Activated CD4-positive, alpha-beta T cell treated with anti-CD3 and anti-CD28 coated beads, Interleukin-2, amount 10 ng/mL, durations not matched to agents 7 days and 5 days (primary cell): Measurements from ENCODE around the gene BLOC1S4. TPM values are rescaled to one million over a fixed set of nuclear protein-coding genes. Genes with fewer than 3 reads are reported as not detected.

Experiments used
- CTCF ChIA-PET: fragments of 350-600 bp; sonication (Branson Sonifier 250); formaldehyde crosslinking; loops from one replicate; lab custom pipeline; 2021; ENCODE audit warnings: antibody characterized with exemption; lab: Charles Lee
- POLR2A ChIA-PET: fragments of 350-600 bp; sonication (Branson Sonifier 250); formaldehyde crosslinking; loops from one replicate; lab custom pipeline; 2021; ENCODE audit warnings: antibody characterized with exemption; lab: Charles Lee
- DNase-seq: peaks from one replicate; pipeline ENCODE4 v3.0.0-alpha.2; 2020
- H3K27ac Mint-ChIP-seq: one replicate; pipeline ENCODE4 v1.8.0; 2021; ENCODE audit warnings: mild to moderate bottlenecking, moderate library complexity, mixed read lengths
- H3K27me3 Mint-ChIP-seq: one replicate; pipeline ENCODE4 v1.8.0; 2021; ENCODE audit warnings: mixed read lengths
- H3K36me3 Mint-ChIP-seq: one replicate; pipeline ENCODE4 v1.8.0; 2021; ENCODE audit warnings: low read depth, mixed read lengths
- H3K4me1 Mint-ChIP-seq: one replicate; pipeline ENCODE4 v1.8.0; 2021; ENCODE audit warnings: mixed read lengths
- H3K4me3 Mint-ChIP-seq: one replicate; pipeline ENCODE4 v1.8.0; 2021; ENCODE audit warnings: mild to moderate bottlenecking, moderate library complexity, mixed read lengths
- H3K9me3 Mint-ChIP-seq: one replicate; pipeline ENCODE4 v1.8.0; 2021; ENCODE audit warnings: mixed read lengths
- total RNA-seq, 2 experiments: library from RNA; stranded (reverse); gene quantifications; one replicate each; pipeline ENCODE4 v1.2.3, GENCODE V29; 2021

The BLOC1S4 gene
- total RNA-seq, 2 experiments from 2014 or later = 16.6 to 17.6 TPM

GRCh38 chr4:6709230-6710114 lies 6.5 kb upstream of the BLOC1S4 start, which contains the start of gene MRFAP1L1:
Gene MRFAP1L1, minus strand, starts transcription at chr4:6709865. Its CDS starts 236 bp downstream, at chr4:6709629.
- peak; percentile 97 for DNase-seq
- CTCF ChIA-PET = interaction anchor here (0.6 to 2.2 kb wide), 8 partner anchors 8 to 334 kb away, joined by 3 to 9 read pairs (median 4); partner anchors contain the start of gene TADA2B
- POLR2A ChIA-PET = interaction anchor here (0.9 to 1.0 kb wide), 3 partner anchors 10 to 36 kb away, joined by 3 to 5 read pairs (median 5); a partner anchor contains a TSS
- Mint-ChIP-seq H3K9me3 (peaks cover 3% of the 10 kb centered on the region), H3K4me3 (peak within 1 kb of the TSS; percentile 99), H3K27ac (peak within 1 kb of the TSS; percentile 98), H3K36me3 (peaks cover 51% of the 10 kb centered on the region), H3K27me3 (no peaks in the 10 kb centered on the region), H3K4me1 (peaks cover 54% of the 10 kb centered on the region)

- DNase-seq = no peak
- Mint-ChIP-seq H3K4me3 (peak overlapping the region; percentile 99), H3K36me3 (peaks cover 43% of the 10 kb centered on the region), H3K4me1 (peaks cover 50% of the 10 kb centered on the region), H3K9me3 (peaks cover 3% of the 10 kb centered on the region), H3K27me3 (no peaks in the 10 kb centered on the region), H3K27ac (peak overlapping the region; percentile 98)
- POLR2A ChIA-PET = interaction anchor here (0.9 to 1.0 kb wide), 2 partner anchors 11 to 36 kb away, joined by 3 to 5 read pairs; a partner anchor contains a TSS
- CTCF ChIA-PET = interaction anchor here (0.7 to 2.2 kb wide), 5 partner anchors 9 to 185 kb away, joined by 3 to 9 read pairs (median 5); no protein-coding TSS in a partner anchor
These were observed 5.7 kb upstream of the BLOC1S4 start for GRCh38 chr4:6710282-6710681.

- no peaks in the 10 kb centered on the region for H3K27me3 Mint-ChIP-seq
- peaks cover 50% of the 10 kb centered on the region for H3K4me1 Mint-ChIP-seq
- POLR2A ChIA-PET = no interaction called here
- peaks cover 36% of the 10 kb centered on the region for H3K36me3 Mint-ChIP-seq
- peaks cover 3% of the 10 kb centered on the region for H3K9me3 Mint-ChIP-seq
- DNase-seq = no peak
- H3K4me3 Mint-ChIP-seq = peak overlapping the region; percentile 15
- CTCF ChIA-PET = interaction anchor here (1.5 kb wide), 1 partner anchor 10 kb away, joined by 5 read pairs; no protein-coding TSS in a partner anchor
- H3K27ac Mint-ChIP-seq = no peak overlapping the region
These were observed 5.0 kb upstream of the BLOC1S4 start for GRCh38 chr4:6710996-6711395.

- no peak overlapping the region for H3K27ac Mint-ChIP-seq
- peaks cover 9% of the 10 kb centered on the region for H3K36me3 Mint-ChIP-seq
- DNase-seq = no peak
- ChIA-PET POLR2A (no interaction called here), CTCF (interaction anchor here (1.3 to 2.1 kb wide), 4 partner anchors 13 to 356 kb away, joined by 4 to 5 read pairs (median 4); no protein-coding TSS in a partner anchor)
- H3K4me3 Mint-ChIP-seq = peak overlapping the region; percentile 0
- H3K4me1 Mint-ChIP-seq = peaks cover 41% of the 10 kb centered on the region
- H3K27me3 Mint-ChIP-seq = no peaks in the 10 kb centered on the region
- peaks cover 3% of the 10 kb centered on the region for H3K9me3 Mint-ChIP-seq
These were observed 1.0 kb upstream of the BLOC1S4 start for GRCh38 chr4:6714954-6715353.

GRCh38 chr4:6715704-6716017 lies 313 bp upstream of the BLOC1S4 start:
- POLR2A ChIA-PET = no interaction called here
- Mint-ChIP-seq H3K4me3 (peak overlapping the region; percentile 85), H3K9me3 (peaks cover 3% of the 10 kb centered on the region), H3K4me1 (peaks cover 40% of the 10 kb centered on the region), H3K27me3 (no peaks in the 10 kb centered on the region), H3K27ac (peak overlapping the region; percentile 91), H3K36me3 (peaks cover 9% of the 10 kb centered on the region)
- DNase-seq = no peak
- CTCF ChIA-PET = interaction anchor here (0.6 to 3.2 kb wide), 7 partner anchors 11 to 355 kb away, joined by 3 to 10 read pairs (median 4); no protein-coding TSS in a partner anchor

GRCh38 chr4:6716958-6717655 lies 1.1 kb downstream of the BLOC1S4 start:
- peaks cover 32% of the 10 kb centered on the region for H3K4me1 Mint-ChIP-seq
- no peaks in the 10 kb centered on the region for H3K9me3 Mint-ChIP-seq
- ChIA-PET POLR2A (interaction anchor here (1.2 kb wide), 1 partner anchor 42 kb away, joined by 4 read pairs; no protein-coding TSS in a partner anchor), CTCF (interaction anchor here (0.7 to 4.8 kb wide), 13 partner anchors 11 to 353 kb away, joined by 3 to 41 read pairs (median 5); partner anchors contain the start of gene TADA2B)
- H3K27ac Mint-ChIP-seq = peak overlapping the region; percentile 81
- H3K27me3 Mint-ChIP-seq = no peaks in the 10 kb centered on the region
- H3K36me3 Mint-ChIP-seq = peaks cover 9% of the 10 kb centered on the region
- DNase-seq = no peak
- peak overlapping the region; percentile 85 for H3K4me3 Mint-ChIP-seq

GRCh38 chr4:6718932-6719610 lies 3.1 kb downstream of the BLOC1S4 start:
- Mint-ChIP-seq H3K4me3 (no peak overlapping the region), H3K36me3 (peaks cover 9% of the 10 kb centered on the region), H3K4me1 (peaks cover 32% of the 10 kb centered on the region), H3K27ac (peak overlapping the region; percentile 4), H3K9me3 (no peaks in the 10 kb centered on the region), H3K27me3 (no peaks in the 10 kb centered on the region)
- ChIA-PET POLR2A (no interaction called here), CTCF (interaction anchor here (0.9 to 4.8 kb wide), 11 partner anchors 18 to 373 kb away, joined by 3 to 41 read pairs (median 5); partner anchors contain the start of gene TADA2B)
- no peak for DNase-seq

- H3K4me1 Mint-ChIP-seq = peaks cover 32% of the 10 kb centered on the region
- H3K9me3 Mint-ChIP-seq = no peaks in the 10 kb centered on the region
- no peak overlapping the region for H3K4me3 Mint-ChIP-seq
- no peaks in the 10 kb centered on the region for H3K27me3 Mint-ChIP-seq
- no peak for DNase-seq
- H3K36me3 Mint-ChIP-seq = peaks cover 9% of the 10 kb centered on the region
- H3K27ac Mint-ChIP-seq = no peak overlapping the region
- ChIA-PET POLR2A (no interaction called here), CTCF (interaction anchor here (0.7 to 4.8 kb wide), 18 partner anchors 11 to 477 kb away, joined by 3 to 41 read pairs (median 4); partner anchors contain the start of gene GRPEL1)
These were observed 3.7 kb downstream of the BLOC1S4 start for GRCh38 chr4:6719611-6720179.

- no peak overlapping the region for H3K4me3 Mint-ChIP-seq
- peaks cover 29% of the 10 kb centered on the region for H3K4me1 Mint-ChIP-seq
- H3K27ac Mint-ChIP-seq = no peak overlapping the region
- DNase-seq = peak; percentile 83
- no peaks in the 10 kb centered on the region for H3K9me3 Mint-ChIP-seq
- H3K36me3 Mint-ChIP-seq = peaks cover 9% of the 10 kb centered on the region
- ChIA-PET CTCF (interaction anchor here (0.5 to 4.8 kb wide), 23 partner anchors 11 to 477 kb away, joined by 3 to 41 read pairs (median 3); partner anchors contain the start of gene GRPEL1), POLR2A (interaction anchor here (0.6 kb wide), 1 partner anchor 154 kb away, joined by 3 read pairs; no protein-coding TSS in a partner anchor)
- H3K27me3 Mint-ChIP-seq = no peaks in the 10 kb centered on the region
These were observed 4.3 kb downstream of the BLOC1S4 start for GRCh38 chr4:6720202-6720699.

- ChIA-PET POLR2A (no interaction called here), CTCF (interaction anchor here (1.0 to 4.8 kb wide), 4 partner anchors 16 to 350 kb away, joined by 3 to 41 read pairs (median 8); partner anchors contain the start of gene GRPEL1)
- H3K27me3 Mint-ChIP-seq = no peaks in the 10 kb centered on the region
- H3K4me1 Mint-ChIP-seq = peaks cover 21% of the 10 kb centered on the region
- H3K27ac Mint-ChIP-seq = no peak overlapping the region
- no peak overlapping the region for H3K4me3 Mint-ChIP-seq
- peaks cover 9% of the 10 kb centered on the region for H3K36me3 Mint-ChIP-seq
- H3K9me3 Mint-ChIP-seq = no peaks in the 10 kb centered on the region
- no peak for DNase-seq
These were observed 5.1 kb downstream of the BLOC1S4 start for GRCh38 chr4:6721121-6721520.

- ChIA-PET CTCF (interaction anchor here (0.6 to 1.7 kb wide), 2 partner anchors 151 kb away, joined by 3 to 7 read pairs; no protein-coding TSS in a partner anchor), POLR2A (no interaction called here)
- Mint-ChIP-seq H3K4me1 (peaks cover 20% of the 10 kb centered on the region), H3K27me3 (no peaks in the 10 kb centered on the region), H3K9me3 (no peaks in the 10 kb centered on the region), H3K4me3 (no peak overlapping the region), H3K36me3 (peaks cover 9% of the 10 kb centered on the region), H3K27ac (no peak overlapping the region)
- DNase-seq = no peak
These were observed 6.9 kb downstream of the BLOC1S4 start for GRCh38 chr4:6722891-6723290.
